Neural progenitor cell (in vitro differentiated cells): ENCODE measurements around the gene SLAMF9.

Source experiments
- EZH2 ChIP-seq: fragments of 200-600 bp; sonication (generic); IDR thresholded peaks from 2 replicates; pipeline ENCODE4 v1.6.1; 2017; ENCODE audit warnings: antibody characterized with exemption, mild to moderate bottlenecking, moderate library complexity
- EZH2phosphoT487 ChIP-seq: fragments of 200-600 bp; sonication (generic); IDR thresholded peaks from 2 replicates; pipeline ENCODE4 v1.6.1; 2017; ENCODE audit warnings: antibody characterized with exemption
- TF ChIP-seq, protein P1 (sequence below): fragments of 200-600 bp; sonication (generic); IDR thresholded peaks from 2 replicates; pipeline ENCODE4 v1.5.1; 2017; ENCODE audit warnings: antibody characterized with exemption, mild to moderate bottlenecking

DNA sequence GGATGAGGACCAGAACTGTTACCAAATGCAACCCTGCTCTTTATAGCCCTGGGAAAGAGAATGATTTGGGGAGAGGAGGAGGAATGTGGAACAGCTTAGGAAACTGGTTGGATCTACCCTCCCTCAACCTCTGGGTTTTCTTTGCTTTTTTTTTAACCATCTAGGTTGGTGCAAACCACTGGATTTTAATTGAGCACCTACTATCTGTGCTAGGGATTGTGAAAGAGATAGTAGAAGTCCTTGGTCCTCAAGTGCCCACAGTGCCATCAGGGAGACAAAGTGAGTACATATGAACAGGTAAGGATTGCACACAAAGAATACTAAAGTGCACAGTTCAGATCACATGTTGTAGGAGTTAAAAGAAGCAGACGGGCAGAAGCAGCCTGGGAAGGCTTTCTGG, 33.4 kb downstream of the SLAMF9 start:
- TF ChIP-seq, protein P1, sequence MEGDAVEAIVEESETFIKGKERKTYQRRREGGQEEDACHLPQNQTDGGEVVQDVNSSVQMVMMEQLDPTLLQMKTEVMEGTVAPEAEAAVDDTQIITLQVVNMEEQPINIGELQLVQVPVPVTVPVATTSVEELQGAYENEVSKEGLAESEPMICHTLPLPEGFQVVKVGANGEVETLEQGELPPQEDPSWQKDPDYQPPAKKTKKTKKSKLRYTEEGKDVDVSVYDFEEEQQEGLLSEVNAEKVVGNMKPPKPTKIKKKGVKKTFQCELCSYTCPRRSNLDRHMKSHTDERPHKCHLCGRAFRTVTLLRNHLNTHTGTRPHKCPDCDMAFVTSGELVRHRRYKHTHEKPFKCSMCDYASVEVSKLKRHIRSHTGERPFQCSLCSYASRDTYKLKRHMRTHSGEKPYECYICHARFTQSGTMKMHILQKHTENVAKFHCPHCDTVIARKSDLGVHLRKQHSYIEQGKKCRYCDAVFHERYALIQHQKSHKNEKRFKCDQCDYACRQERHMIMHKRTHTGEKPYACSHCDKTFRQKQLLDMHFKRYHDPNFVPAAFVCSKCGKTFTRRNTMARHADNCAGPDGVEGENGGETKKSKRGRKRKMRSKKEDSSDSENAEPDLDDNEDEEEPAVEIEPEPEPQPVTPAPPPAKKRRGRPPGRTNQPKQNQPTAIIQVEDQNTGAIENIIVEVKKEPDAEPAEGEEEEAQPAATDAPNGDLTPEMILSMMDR = no peak
- TF ChIP-seq EZH2 = no peak
- no peak for TF ChIP-seq EZH2phosphoT487
